Smooth muscle cell (in vitro differentiated cells): ENCODE data around the gene FIS1. TPM values are rescaled to one million over a fixed set of nuclear protein-coding genes. Genes with fewer than 3 reads are reported as not detected.

Experiments used
- DNase-seq: peaks from one replicate; lab custom pipeline; 2025; ENCODE audit not compliant: unreplicated experiment; lab: John Stamatoyannopoulos, UW
- H2AFZ ChIP-seq: fragments of 200-600 bp; sonication (generic); 2 replicates; pipeline ENCODE4 v1.6.0; 2016; ENCODE audit warnings: antibody characterized with exemption, low read depth, mild to moderate bottlenecking
- H3F3A ChIP-seq: fragments of 200-600 bp; sonication (generic); 2 replicates; pipeline ENCODE4 v1.6.0; 2017; ENCODE audit warnings: antibody characterized with exemption, low read depth
- H3K27ac ChIP-seq: fragments of 200-600 bp; sonication (generic); 2 replicates; pipeline ENCODE4 v1.5.1; 2016; ENCODE audit warnings: low read depth, mild to moderate bottlenecking
- H3K27me3 ChIP-seq: fragments of 200-600 bp; sonication (generic); 2 replicates; pipeline ENCODE4 v1.6.1; 2016; ENCODE audit warnings: low read depth, mild to moderate bottlenecking
- H3K36me3 ChIP-seq: fragments of 200-600 bp; sonication (generic); 2 replicates; pipeline ENCODE4 v1.5.1; 2016; ENCODE audit warnings: low read depth
- H3K4me1 ChIP-seq: fragments of 200-600 bp; sonication (generic); 2 replicates; pipeline ENCODE4 v1.5.1; 2016; ENCODE audit warnings: low read depth
- H3K4me2 ChIP-seq: fragments of 200-600 bp; sonication (generic); 2 replicates; pipeline ENCODE4 v1.6.0; 2016; ENCODE audit warnings: mild to moderate bottlenecking
- H3K4me3 ChIP-seq: fragments of 200-600 bp; sonication (generic); 2 replicates; pipeline ENCODE4 v1.5.1; 2016; ENCODE audit warnings: mild to moderate bottlenecking
- H3K79me2 ChIP-seq: fragments of 200-600 bp; sonication (generic); 2 replicates; pipeline ENCODE4 v1.6.0; 2016; ENCODE audit warnings: low read depth, mild to moderate bottlenecking
- H3K9ac ChIP-seq: fragments of 200-600 bp; sonication (generic); 2 replicates; pipeline ENCODE4 v1.6.0; 2016; ENCODE audit warnings: low read depth
- H3K9me3 ChIP-seq: fragments of 200-600 bp; sonication (generic); replicated peaks from 2 replicates; pipeline ENCODE4 v1.5.1; 2016; ENCODE audit warnings: low read depth
- H4K20me1 ChIP-seq: fragments of 200-600 bp; sonication (generic); 2 replicates; pipeline ENCODE4 v1.6.0; 2016; ENCODE audit warnings: low read depth
- CTCF ChIP-seq: fragments of 200-600 bp; sonication (generic); IDR thresholded peaks from 2 replicates; pipeline ENCODE4 v1.5.1; 2017; ENCODE audit warnings: borderline replicate concordance, mild to moderate bottlenecking, antibody characterized with exemption; ENCODE audit not compliant: insufficient read depth, poor library complexity, severe bottlenecking
- WGBS: methylation state at CpG from one replicate; pipeline ENCODE4 v1.1.7; 2016; ENCODE audit warnings: low lambda C conversion rate; 5-methylcytosine and 5-hydroxymethylcytosine counted together
- polyA plus RNA-seq: library from polyadenylated mRNA; unstranded; fragments of >200 nt; fragmentation: Nextera tagmentation; extraction: Ambion mirVana; gene quantifications from 2 replicates; pipeline ENCODE4 v1.2.1, GENCODE V29; 2016
- small RNA-seq: library from RNA; depleted of rRNA; stranded (forward); fragments of <200 nt; gene quantifications from one replicate; pipeline ENCODE3, GENCODE V24; 2014
- total RNA-seq: library from RNA; depleted of rRNA; stranded (reverse); fragments of >200 nt; gene quantifications from 2 replicates; pipeline ENCODE4 v1.2.3, GENCODE V29; 2014

The FIS1 gene
- total and polyA plus RNA-seq, 2 experiments from 2014 or later = 97.7 to 174 TPM

- Histone ChIP-seq H3K4me3 (no peak overlapping the region), H3K27ac (no peak overlapping the region), H3K9ac (no peak overlapping the region), H3K9me3 (no peaks in the 10 kb centered on the region), H3K36me3 (no peaks in the 10 kb centered on the region), H3K27me3 (peaks cover 37% of the 10 kb centered on the region), H3K4me1 (no peaks in the 10 kb centered on the region), H4K20me1 (no peaks in the 10 kb centered on the region), H2AFZ (no peak overlapping the region), H3K79me2 (no peaks in the 10 kb centered on the region), H3K4me2 (no peak overlapping the region), H3F3A (no peaks in the 10 kb centered on the region)
- no peak for DNase-seq
- WGBS = 90% methylated on average over 14 of the region's 14 CpGs
- TF ChIP-seq CTCF = no peak
Measured at GRCh38 chr7:101198476-101198875, 46.4 kb downstream of the FIS1 start.

GRCh38 chr7:101197991-101198390, 46.9 kb downstream of the FIS1 start:
- no peak overlapping the region for H3K9ac ChIP-seq
- no peaks in the 10 kb centered on the region for H3K4me1 ChIP-seq
- no peaks in the 10 kb centered on the region for H3K9me3 ChIP-seq
- no peaks in the 10 kb centered on the region for H3K36me3 ChIP-seq
- no peaks in the 10 kb centered on the region for H4K20me1 ChIP-seq
- no peak overlapping the region for H2AFZ ChIP-seq
- no peaks in the 10 kb centered on the region for H3K79me2 ChIP-seq
- no peak overlapping the region for H3K4me2 ChIP-seq
- H3K27ac ChIP-seq = no peak overlapping the region
- H3K27me3 ChIP-seq = peaks cover 32% of the 10 kb centered on the region
- 93% methylated on average over 21 of the region's 21 CpGs for WGBS
- no peak for DNase-seq
- no peak for TF ChIP-seq CTCF
- no peak overlapping the region for H3K4me3 ChIP-seq
- H3F3A ChIP-seq = no peaks in the 10 kb centered on the region

DNA sequence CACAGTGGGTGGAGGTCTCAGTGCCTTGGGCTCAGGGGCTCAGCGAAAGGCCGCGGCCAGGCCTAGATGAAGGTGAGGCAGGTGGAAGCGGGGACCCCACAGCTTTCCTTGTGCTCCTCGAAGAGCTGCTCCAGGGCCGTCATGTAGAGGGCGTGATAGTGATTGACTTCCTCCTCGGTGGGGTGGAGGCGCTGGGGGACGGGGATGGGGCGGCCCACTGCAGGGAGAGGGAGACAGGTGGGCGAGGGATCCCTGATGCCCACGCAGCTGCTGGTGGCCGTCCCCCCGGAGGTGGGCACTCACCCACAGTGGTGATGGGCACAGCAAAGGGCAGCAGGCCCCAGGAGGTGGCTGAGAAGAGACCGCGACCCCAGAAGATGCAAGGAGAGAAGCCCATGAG, 49.0 kb downstream of the FIS1 start:
- 95% methylated on average over 16 of the region's 17 CpGs for WGBS
- no peak overlapping the region for H3K4me3 ChIP-seq
- no peaks in the 10 kb centered on the region for H3K4me1 ChIP-seq
- H3K79me2 ChIP-seq = no peaks in the 10 kb centered on the region
- no peak overlapping the region for H3K9ac ChIP-seq
- H3K27ac ChIP-seq = no peak overlapping the region
- H3K4me2 ChIP-seq = no peak overlapping the region
- no peaks in the 10 kb centered on the region for H3K36me3 ChIP-seq
- H2AFZ ChIP-seq = no peak overlapping the region
- H4K20me1 ChIP-seq = no peaks in the 10 kb centered on the region
- no peaks in the 10 kb centered on the region for H3K9me3 ChIP-seq
- peaks cover 11% of the 10 kb centered on the region for H3K27me3 ChIP-seq
- no peaks in the 10 kb centered on the region for H3F3A ChIP-seq
- no peak for DNase-seq
- TF ChIP-seq CTCF = no peak

Small RNA genes within 50 kb of the gene (small RNA-seq; reads per million reads assigned to genes)
- gene RNU6-1104P = not detected

Other genes starting within 250 kb of the FIS1 start
- gene MUC17, start 225.0 kb downstream of the FIS1 start, total RNA-seq = 0.13 TPM in 1 of 2 replicates, not detected in the other
- gene MUC17, start 225.0 kb downstream of the FIS1 start, polyA plus RNA-seq = 0.06 TPM in 1 of 2 replicates, not detected in the other
- 2.5 and 5.4 TPM in 2 replicates for gene TRIM56, start 159.6 kb downstream of the FIS1 start, total RNA-seq
- gene TRIM56, start 159.6 kb downstream of the FIS1 start, polyA plus RNA-seq = 11.0 and 11.2 TPM in 2 replicates
- gene SERPINE1, start 118.0 kb downstream of the FIS1 start, total RNA-seq = 387 and 435 TPM in 2 replicates
- gene SERPINE1, start 118.0 kb downstream of the FIS1 start, polyA plus RNA-seq = 460 and 495 TPM in 2 replicates
- gene AP1S1, start 90.6 kb downstream of the FIS1 start, total RNA-seq = 104 and 105 TPM in 2 replicates
- 44.0 and 51.2 TPM in 2 replicates for gene AP1S1, start 90.6 kb downstream of the FIS1 start, polyA plus RNA-seq
- 0.85 TPM in 1 of 2 replicates, not detected in the other for gene VGF, start 79.5 kb downstream of the FIS1 start, total RNA-seq
- gene VGF, start 79.5 kb downstream of the FIS1 start, polyA plus RNA-seq = 0.20 and 0.25 TPM in 2 replicates
- gene NAT16, start 64.8 kb downstream of the FIS1 start, total RNA-seq = not detected in 2 replicates
- not detected in 2 replicates for gene NAT16, start 64.8 kb downstream of the FIS1 start, polyA plus RNA-seq
- not detected in 2 replicates for gene MOGAT3, start 44.0 kb downstream of the FIS1 start, total RNA-seq
- gene MOGAT3, start 44.0 kb downstream of the FIS1 start, polyA plus RNA-seq = 0.38 TPM in 1 of 2 replicates, not detected in the other
- 58.4 and 63.5 TPM in 2 replicates for gene PLOD3, start 27.5 kb downstream of the FIS1 start, total RNA-seq
- 150 and 168 TPM in 2 replicates for gene PLOD3, start 27.5 kb downstream of the FIS1 start, polyA plus RNA-seq
- 100 and 102 TPM in 2 replicates for gene ZNHIT1, start 26.9 kb downstream of the FIS1 start, total RNA-seq
- 116 and 123 TPM in 2 replicates for gene ZNHIT1, start 26.9 kb downstream of the FIS1 start, polyA plus RNA-seq
- gene CLDN15, start 7.3 kb downstream of the FIS1 start, total RNA-seq = 4.0 and 12.2 TPM in 2 replicates
- gene CLDN15, start 7.3 kb downstream of the FIS1 start, polyA plus RNA-seq = 3.0 and 8.7 TPM in 2 replicates
- gene IFT22, start 76.7 kb upstream of the FIS1 start, total RNA-seq = 36.8 and 52.7 TPM in 2 replicates
- gene IFT22, start 76.7 kb upstream of the FIS1 start, polyA plus RNA-seq = 46.2 and 51.9 TPM in 2 replicates
- gene COL26A1, start 117.8 kb upstream of the FIS1 start, total RNA-seq = 4.9 and 6.1 TPM in 2 replicates
- 7.4 and 13.2 TPM in 2 replicates for gene COL26A1, start 117.8 kb upstream of the FIS1 start, polyA plus RNA-seq